ENCODE data around the gene CACNA1G.

GRCh38 chr17:50533720-50534148 is 26.8 kb upstream of the CACNA1G start:
- TF ChIP-seq CTCF (IDR thresholded peaks at IDR 0.05; ENCODE audit: insufficient read depth, low read depth, low read length) (no peak), EZH2 (IDR thresholded peaks at IDR 0.05; ENCODE audit: insufficient read depth, low read length) (no peak)
